ENCODE data around the gene PIP5K1B.

DNA sequence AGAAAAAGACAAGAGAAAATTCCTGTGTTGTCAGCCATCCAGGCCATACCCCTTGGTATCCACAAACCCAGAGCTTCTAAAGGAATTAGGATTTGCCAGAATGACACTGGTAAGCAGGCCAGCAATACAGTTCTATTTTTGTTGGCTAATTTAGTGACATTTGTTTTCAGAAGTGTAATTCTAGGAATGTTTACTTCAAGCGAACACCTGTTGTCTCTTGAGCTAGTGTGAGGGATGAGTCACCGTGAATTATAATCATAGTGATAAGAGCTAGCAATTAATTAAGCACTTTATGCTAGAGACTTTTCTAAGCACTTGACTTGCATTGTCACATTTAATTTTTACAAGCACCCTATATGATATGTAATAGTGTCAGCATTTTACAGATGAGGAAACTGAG, 209.7 kb downstream of the PIP5K1B start:
- no peak for TF ChIP-seq PATZ1 (CRISPR knock-in tag; IDR thresholded peaks at IDR 0.05; ENCODE audit: borderline replicate concordance)
- TF ChIP-seq TSHZ2 (CRISPR knock-in tag; IDR thresholded peaks at IDR 0.05), result no peak
- TF ChIP-seq ZNF8 (CRISPR knock-in tag; IDR thresholded peaks at IDR 0.05), result no peak
- TF ChIP-seq, protein P1, sequence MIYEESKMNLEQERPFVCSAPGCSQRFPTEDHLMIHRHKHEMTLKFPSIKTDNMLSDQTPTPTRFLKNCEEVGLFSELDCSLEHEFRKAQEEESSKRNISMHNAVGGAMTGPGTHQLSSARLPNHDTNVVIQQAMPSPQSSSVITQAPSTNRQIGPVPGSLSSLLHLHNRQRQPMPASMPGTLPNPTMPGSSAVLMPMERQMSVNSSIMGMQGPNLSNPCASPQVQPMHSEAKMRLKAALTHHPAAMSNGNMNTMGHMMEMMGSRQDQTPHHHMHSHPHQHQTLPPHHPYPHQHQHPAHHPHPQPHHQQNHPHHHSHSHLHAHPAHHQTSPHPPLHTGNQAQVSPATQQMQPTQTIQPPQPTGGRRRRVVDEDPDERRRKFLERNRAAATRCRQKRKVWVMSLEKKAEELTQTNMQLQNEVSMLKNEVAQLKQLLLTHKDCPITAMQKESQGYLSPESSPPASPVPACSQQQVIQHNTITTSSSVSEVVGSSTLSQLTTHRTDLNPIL (CRISPR knock-in tag; IDR thresholded peaks at IDR 0.05; ENCODE audit: low read depth), result no peak
- TF ChIP-seq ESRRG (CRISPR knock-in tag; IDR thresholded peaks at IDR 0.05), result no peak
- TF ChIP-seq TCF4 (CRISPR knock-in tag; IDR thresholded peaks at IDR 0.05; ENCODE audit: borderline replicate concordance), result no peak
- TF ChIP-seq PPARA (CRISPR knock-in tag; IDR thresholded peaks at IDR 0.05; ENCODE audit: borderline replicate concordance), result no peak
- TF ChIP-seq ARNTL (CRISPR knock-in tag; IDR thresholded peaks at IDR 0.05; ENCODE audit: borderline replicate concordance, low read depth), result no peak

Data from SK-N-SH treated with all-trans-retinoic acid at 6 μM for 48 hours (cell line).